GM21717 (cell line): Measurements from ENCODE around the gene SPON1.
"Not testable (repeated sequence)": the region's sequence is repeated elsewhere in the genome, so short reads cannot be mapped to it uniquely, and the experiment has no call there.

Source experiments
- ATAC-seq: cut with Tn5 transposase; IDR thresholded peaks from one replicate; pipeline ENCODE4 v1.9.1; 2021; ENCODE audit warnings: mild to moderate bottlenecking, moderate library complexity; ENCODE audit not compliant: unreplicated experiment

SPON1 gene

GRCh38 chr11:14230407-14230806 lies 267.9 kb downstream of the SPON1 start:
- no peak for ATAC-seq

GRCh38 chr11:14232652-14233051 lies 270.1 kb downstream of the SPON1 start:
- ATAC-seq, result no peak

DNA sequence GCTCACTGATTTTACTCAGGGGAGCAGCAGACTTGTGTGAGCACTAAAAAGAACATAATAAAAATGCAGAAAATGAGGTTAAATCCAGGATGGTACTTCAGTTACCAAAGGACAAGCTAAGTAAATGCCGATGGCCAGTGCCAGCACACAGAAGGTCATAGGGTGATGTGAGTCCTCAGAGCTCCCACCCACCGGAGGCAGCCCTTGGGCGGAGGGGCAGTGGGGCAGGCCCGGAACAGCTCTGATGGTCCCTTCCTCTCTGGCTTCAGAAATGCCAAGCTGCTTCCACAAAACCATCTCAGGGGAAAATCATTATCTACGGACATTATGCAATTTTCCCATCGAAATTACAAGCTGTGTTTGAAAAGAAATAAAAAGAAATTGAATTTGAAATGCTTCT lies 271.9 kb downstream of the SPON1 start:
- ATAC-seq, result no peak

GRCh38 chr11:14235701-14236100 lies 273.2 kb downstream of the SPON1 start:
- no peak for ATAC-seq

GRCh38 chr11:14237444-14237961 lies 275.0 kb downstream of the SPON1 start:
- peak; percentile 99 for ATAC-seq

DNA sequence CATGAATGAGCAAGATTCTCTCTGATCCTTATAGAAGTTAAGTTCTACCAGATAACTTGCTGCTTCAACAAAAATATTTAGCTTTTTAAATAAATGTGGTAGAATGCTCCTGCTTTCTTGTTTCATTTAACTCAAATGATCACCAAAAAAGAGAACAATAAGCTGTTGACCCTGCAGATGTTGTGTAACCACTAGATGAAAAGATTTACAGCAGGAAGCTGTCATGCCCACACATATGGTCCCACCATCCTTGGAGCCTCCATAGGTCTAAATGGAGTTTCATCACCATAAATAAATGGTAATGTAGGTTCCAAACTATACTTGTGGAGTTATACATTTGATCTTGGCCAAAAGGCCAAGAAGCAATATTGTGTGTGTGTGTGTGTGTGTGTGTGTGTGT lies 277.7 kb downstream of the SPON1 start:
- no peak for ATAC-seq

DNA sequence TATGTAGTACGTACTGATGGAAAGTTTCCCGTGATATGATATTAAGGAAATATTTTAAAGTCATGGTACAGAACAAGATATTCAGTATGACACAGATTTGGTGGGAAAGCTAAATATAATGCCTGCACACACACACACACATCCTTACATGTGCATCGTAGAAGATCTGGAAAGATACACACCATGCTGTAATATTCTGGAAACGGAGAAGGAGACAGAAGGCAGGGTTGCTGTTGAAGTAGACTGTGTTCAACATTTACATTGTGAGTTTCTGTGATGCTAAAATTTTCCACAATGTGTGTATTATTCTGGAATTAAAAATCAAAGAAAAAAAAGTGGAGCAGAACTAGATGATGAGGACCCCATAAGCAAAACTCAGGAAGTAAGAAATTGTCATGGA lies 278.4 kb downstream of the SPON1 start:
- ATAC-seq, result no peak

DNA sequence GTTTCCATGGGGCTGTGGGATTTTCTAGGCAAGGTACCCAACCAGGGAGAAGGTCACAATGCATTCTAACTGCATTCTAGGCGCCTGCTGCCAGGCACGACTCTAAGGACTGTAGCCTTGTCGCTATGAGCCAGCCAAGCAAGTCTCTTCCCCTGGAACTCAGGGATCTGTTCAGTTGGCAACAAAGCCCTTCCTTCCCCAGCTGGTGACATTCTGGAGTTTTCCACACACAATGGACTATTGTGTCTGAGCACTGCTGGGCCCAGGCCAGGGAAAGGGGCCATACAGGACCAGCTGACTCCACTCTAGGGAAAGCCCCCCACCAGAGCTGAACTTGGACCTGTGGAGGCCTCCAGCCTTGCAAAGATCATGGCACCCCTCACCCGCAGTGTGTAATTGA lies 279.7 kb downstream of the SPON1 start:
- no peak for ATAC-seq

DNA sequence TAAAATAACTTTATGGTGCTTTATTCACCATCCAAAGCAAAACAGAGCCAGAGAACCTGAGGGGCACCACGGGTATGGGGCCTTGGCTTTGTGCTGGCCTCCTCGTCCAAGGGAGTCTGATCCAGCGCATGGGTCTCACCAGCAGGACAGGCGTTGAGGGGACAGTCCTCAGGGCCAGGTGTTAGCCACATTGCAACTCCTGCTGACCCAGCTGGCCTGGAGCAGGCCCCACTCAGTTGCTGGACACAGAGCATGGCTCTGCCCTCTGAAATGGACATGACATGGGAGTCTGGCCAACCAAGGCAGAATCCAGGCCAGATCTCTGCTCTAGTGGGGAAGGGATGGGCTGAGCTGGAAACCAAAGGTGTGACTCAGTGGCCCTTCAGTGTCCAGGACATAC lies 280.2 kb downstream of the SPON1 start:
- ATAC-seq, result no peak

DNA sequence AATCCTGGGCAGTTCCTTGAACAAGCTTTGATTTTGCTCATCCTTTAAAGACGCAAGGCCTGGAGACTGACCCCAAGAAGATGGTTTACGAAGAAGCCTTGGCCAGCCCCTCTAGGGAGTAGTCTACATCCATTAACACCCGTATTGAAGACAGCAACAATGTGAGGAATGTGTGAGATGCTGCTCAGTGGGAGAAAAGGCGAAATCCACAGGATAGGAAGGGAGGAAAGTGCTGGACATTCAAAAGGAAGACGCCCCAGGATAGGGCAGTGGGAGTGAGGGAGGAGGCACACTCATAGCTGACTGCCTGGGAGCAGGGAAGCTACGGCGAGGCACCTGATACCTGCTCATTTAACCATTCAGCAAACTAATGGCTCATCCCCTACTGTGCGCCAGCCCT lies 282.4 kb downstream of the SPON1 start:
- ATAC-seq, result no peak

DNA sequence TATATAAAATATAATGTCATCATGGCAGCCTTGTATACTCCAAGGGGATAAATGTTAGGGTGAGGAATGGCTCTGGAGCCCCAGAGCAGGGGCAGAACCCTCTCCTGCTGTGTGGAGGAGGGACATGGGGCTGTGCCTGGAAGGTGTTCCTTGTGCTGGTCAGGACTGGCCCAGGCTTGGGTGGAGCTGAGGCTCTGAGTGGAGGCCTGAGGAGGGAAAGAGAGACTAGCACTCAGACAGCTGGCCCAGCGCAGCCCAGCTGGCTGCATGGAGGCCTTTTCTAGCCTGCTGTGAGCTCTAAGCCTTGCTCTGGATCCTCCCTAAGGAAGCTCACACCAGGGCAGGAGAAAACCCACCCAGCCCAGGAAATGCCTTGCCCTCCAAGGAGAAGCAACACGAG lies 282.9 kb downstream of the SPON1 start:
- no peak for ATAC-seq

DNA sequence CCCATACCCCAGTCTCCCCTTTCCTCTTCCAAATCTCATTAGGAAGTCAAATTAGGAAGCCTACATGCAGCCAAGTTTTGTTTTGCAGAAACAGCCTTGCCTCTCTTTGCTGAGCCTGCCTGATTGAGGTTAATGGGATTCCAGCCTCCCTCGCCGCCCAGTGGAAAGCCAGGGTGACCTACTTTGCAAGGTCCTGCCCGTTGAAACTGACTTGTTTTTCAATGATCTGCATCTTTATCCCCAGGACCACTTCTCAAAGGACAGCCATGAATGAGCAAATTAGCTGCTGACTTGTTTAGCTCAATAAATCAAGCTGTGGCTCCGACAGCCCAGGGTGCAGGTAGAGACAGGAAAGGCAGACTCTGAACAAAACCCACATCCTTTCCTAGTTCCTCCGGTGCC lies 286.1 kb downstream of the SPON1 start:
- ATAC-seq, result no peak

- no peak for ATAC-seq
Measured at GRCh38 chr11:14249121-14249963, 286.8 kb downstream of the SPON1 start.

DNA sequence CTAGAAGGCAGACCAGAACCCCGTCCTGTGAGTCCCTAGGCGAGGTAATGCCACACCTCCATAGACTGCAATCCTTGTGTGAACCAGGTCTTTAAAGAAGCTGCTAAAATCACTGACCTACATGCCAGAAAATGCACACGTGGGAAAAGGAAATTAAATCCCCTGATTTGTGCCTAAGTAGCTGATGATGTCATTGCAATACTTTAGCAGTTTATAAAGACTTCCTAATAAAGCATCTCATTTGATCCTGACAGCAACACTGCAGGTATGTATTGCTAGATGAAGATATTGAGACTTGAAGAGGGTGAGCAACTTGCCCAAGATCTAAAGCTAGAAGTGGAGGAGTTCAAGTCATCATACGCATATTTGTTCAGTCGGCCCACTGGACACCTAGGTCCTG lies 289.2 kb downstream of the SPON1 start:
- no peak for ATAC-seq

- ATAC-seq, result not testable (repeated sequence)
Measured at GRCh38 chr11:14252501-14252900, 290.0 kb downstream of the SPON1 start.

DNA sequence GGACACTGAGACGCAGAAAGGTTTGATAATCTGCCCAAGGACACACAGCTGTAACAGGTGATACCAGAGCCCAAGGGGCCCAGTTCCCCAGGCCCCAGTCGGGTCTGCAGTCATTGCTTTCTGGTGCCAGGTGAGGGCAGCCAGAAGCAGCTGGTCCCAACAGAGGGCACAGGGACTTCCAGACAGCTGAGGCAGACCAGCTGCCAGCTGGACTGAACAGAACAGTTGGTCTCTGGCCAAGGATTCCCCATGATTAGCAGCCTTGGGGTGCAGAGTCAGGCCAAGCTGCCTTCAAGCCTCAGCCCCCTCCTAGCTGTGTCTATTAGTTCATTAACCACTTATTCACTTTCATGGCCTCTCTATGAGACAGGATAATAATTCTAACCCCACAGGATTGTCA lies 290.9 kb downstream of the SPON1 start:
- ATAC-seq, result no peak

DNA sequence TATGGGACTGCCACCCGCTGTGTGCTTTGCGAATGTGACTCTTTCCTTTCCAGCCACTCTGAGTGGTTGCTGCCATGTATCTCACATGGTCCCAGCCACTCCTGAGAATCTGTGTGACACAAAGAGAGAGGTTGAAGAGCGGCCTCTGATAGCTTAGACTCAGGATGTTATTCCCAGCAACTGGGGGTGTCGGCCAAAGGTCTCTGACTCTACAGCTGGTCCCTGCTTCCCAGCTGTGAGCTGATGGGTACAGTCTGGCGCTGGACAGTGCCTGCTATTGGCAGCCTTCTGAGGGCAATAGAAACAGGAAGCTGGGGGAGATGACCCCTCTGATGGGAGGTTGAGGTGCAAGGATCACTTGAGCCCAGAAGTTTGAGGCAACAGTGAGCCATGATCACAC lies 291.3 kb downstream of the SPON1 start:
- no peak for ATAC-seq

GRCh38 chr11:14254533-14255237 lies 292.2 kb downstream of the SPON1 start:
- no peak for ATAC-seq

- ATAC-seq, result no peak
Measured at GRCh38 chr11:14255238-14255534, 292.7 kb downstream of the SPON1 start.

DNA sequence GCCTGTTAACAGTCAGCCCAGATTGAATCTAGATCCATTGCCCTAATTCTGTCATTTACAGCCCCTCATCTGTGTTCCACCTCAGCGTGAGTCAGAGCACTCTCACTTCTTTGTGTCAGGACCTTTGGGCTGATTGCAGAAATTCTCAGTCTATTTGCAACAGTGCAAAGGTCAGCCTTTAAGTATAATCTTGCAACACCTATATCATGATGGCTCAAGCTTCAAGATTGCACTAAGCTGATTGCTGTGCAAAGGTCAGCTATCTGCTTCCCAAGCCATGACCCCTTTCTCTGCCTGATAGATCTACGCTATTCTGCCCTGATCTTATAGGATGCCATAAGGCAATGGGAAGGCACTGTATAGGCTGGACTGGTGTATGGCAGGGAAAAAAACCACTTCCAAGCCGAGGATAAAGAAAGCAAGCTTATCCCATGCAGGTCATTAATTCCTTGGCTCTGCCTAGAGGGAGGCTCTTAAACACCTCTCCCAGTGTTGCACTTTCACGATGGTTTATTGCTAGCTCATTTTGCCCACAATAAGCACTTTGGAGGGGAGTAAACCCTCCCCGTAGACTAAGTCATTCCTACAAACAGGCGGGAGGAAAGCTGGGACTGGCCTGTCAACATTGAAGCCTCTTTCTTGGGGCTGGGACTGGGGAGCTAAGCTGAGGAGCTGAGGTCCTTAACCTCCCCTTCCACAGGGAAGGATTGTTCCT lies 295.9 kb downstream of the SPON1 start:
- ATAC-seq, result no peak

GRCh38 chr11:14259186-14259784 lies 296.8 kb downstream of the SPON1 start:
- ATAC-seq, result no peak
